A673 (cell line): Measurements from ENCODE around the gene DOCK10. TPM values are rescaled to one million over a fixed set of nuclear protein-coding genes. Genes with fewer than 3 reads are reported as not detected.

Source experiments
- Bru-seq: library from RNA; stranded (reverse); fragments of 400-500 nt; gene quantifications from one replicate; lab custom pipeline; 2021; lab: Mats Ljungman, UMichigan
- BruChase-seq, 2 experiments: library from RNA; stranded (reverse); fragments of 400-500 nt; gene quantifications; one replicate each; lab custom pipeline; 2021; lab: Mats Ljungman, UMichigan
- BruUV-seq: library from RNA; stranded (reverse); fragments of 400-500 nt; replicated peaks from 2 replicates; lab custom pipeline; 2021; lab: Mats Ljungman, UMichigan
- CTCF ChIA-PET: fragments of 300-600 bp; sonication (Branson Sonifier 250); formaldehyde crosslinking; loops from one replicate; lab custom pipeline; 2022; ENCODE audit warnings: antibody characterized with exemption; lab: Charles Lee
- POLR2A ChIA-PET: fragments of 300-600 bp; sonication (Branson Sonifier 250); formaldehyde crosslinking; loops from one replicate; lab custom pipeline; 2022; ENCODE audit warnings: antibody characterized with exemption; ENCODE audit not compliant: low non-redundant PET; lab: Charles Lee
- DNase-seq: peaks from one replicate; pipeline ENCODE4 v3.0.0-alpha.2; 2015; ENCODE audit warnings: low spot score
- H3K27ac ChIP-seq: fragments of 200-600 bp; sonication (generic); 2 replicates; pipeline ENCODE4 v1.5.1; 2016; ENCODE audit warnings: mixed run types, low read depth, mild to moderate bottlenecking, mixed read lengths, antibody characterized with exemption, low read length; ENCODE audit not compliant: poor library complexity, severe bottlenecking
- H3K27me3 ChIP-seq: fragments of 200-600 bp; sonication (generic); replicated peaks from 2 replicates; pipeline ENCODE4 v1.6.1; 2017; ENCODE audit warnings: mixed run types, low read depth, mild to moderate bottlenecking, mixed read lengths, antibody characterized with exemption, low read length; ENCODE audit not compliant: insufficient read depth, poor library complexity
- H3K36me3 ChIP-seq: fragments of 200-600 bp; sonication (generic); 2 replicates; pipeline ENCODE4 v1.6.1; 2016; ENCODE audit warnings: mixed run types, mild to moderate bottlenecking, mixed read lengths, antibody characterized with exemption, low read length; ENCODE audit not compliant: insufficient read depth, poor library complexity, severe bottlenecking
- H3K4me1 ChIP-seq: fragments of 200-600 bp; sonication (generic); 2 replicates; pipeline ENCODE4 v1.6.1; 2017; ENCODE audit warnings: mixed run types, mild to moderate bottlenecking, mixed read lengths, antibody characterized with exemption, low read length; ENCODE audit not compliant: insufficient read depth, poor library complexity, severe bottlenecking
- H3K4me3 ChIP-seq: fragments of 200-600 bp; sonication (generic); 2 replicates; pipeline ENCODE4 v1.5.1; 2016; ENCODE audit warnings: low read depth, mixed run types, mild to moderate bottlenecking, mixed read lengths, low read length; ENCODE audit not compliant: poor library complexity, severe bottlenecking
- H3K9me3 ChIP-seq: fragments of 200-600 bp; sonication (generic); 2 replicates; pipeline ENCODE4 v1.6.1; 2016; ENCODE audit warnings: mixed run types, low read depth, mild to moderate bottlenecking, mixed read lengths, antibody characterized with exemption, low read length; ENCODE audit not compliant: poor library complexity, severe bottlenecking
- CTCF ChIP-seq: fragments of 300-800, 200-600 bp; sonication (generic); conservative IDR thresholded peaks from 2 replicates; pipeline ENCODE4 v1.5.1; 2017; ENCODE audit warnings: low read depth, mild to moderate bottlenecking, antibody characterized with exemption, low read length, moderate library complexity, mixed read lengths
- EZH2 ChIP-seq: fragments of 200-600 bp; sonication (generic); IDR thresholded peaks from 2 replicates; pipeline ENCODE4 v1.6.1; 2017; ENCODE audit warnings: borderline replicate concordance, low read depth, mild to moderate bottlenecking, mixed read lengths, antibody characterized with exemption, low read length; ENCODE audit not compliant: poor library complexity, severe bottlenecking
- intact Hi-C: fragments of 100-400 bp; cut with micrococcal nuclease; formaldehyde crosslinking; loops from one replicate; pipeline ENCODE4 v1.10.0; 2022; ENCODE audit not compliant: unreplicated experiment
- long read RNA-seq: library from polyadenylated mRNA; stranded (forward); transcript quantifications from one replicate; pipeline ENCODE4 v2.0.0, GENCODE V29; 2022
- total RNA-seq: library from RNA; stranded (reverse); gene quantifications from 2 replicates; pipeline ENCODE4 v1.2.3, GENCODE V29; 2021

The DOCK10 gene
- total RNA-seq (5.1 and 6.1 TPM in 2 replicates), Bru-seq, nascent RNA (percentile 43 among the genes with signal in this experiment), BruChase-seq, experiment 1, labeled RNA remaining after a 2-hour chase (percentile 37 among the genes with signal in this experiment), BruChase-seq, experiment 2, labeled RNA remaining after a 6-hour chase (percentile 36 among the genes with signal in this experiment)
- long read RNA-seq, full-length matches to known transcripts: 1 of 3 reads
- long read RNA-seq, partial matches to known transcripts: 1 of 3 reads
- long read RNA-seq, other reads (novel, unspliced or antisense): 1 of 3 reads

GRCh38 chr2:225041851-225042799, at the start of gene DOCK10:
DOCK10 (minus strand) TSS chr2:225042468; CDS start chr2:225042374, 94 bp downstream.
- no peak for TF ChIP-seq EZH2
- TF ChIP-seq CTCF: no peak; the same call in 1 of the 2 replicates
- ChIA-PET CTCF (no interaction called here), POLR2A (no interaction called here)
- Histone ChIP-seq H3K36me3 (no peaks in the 10 kb centered on the region), H3K27ac (no peak within 1 kb of the TSS), H3K4me1 (peaks cover 8% of the 10 kb centered on the region), H3K9me3 (no peaks in the 10 kb centered on the region), H3K4me3 (peak within 1 kb of the TSS; percentile 53), H3K27me3 (peaks cover 73% of the 10 kb centered on the region)
- peak; percentile 24 for DNase-seq
- intact Hi-C loops: no loop called here
- BruUV-seq: no TSS peak

DNA sequence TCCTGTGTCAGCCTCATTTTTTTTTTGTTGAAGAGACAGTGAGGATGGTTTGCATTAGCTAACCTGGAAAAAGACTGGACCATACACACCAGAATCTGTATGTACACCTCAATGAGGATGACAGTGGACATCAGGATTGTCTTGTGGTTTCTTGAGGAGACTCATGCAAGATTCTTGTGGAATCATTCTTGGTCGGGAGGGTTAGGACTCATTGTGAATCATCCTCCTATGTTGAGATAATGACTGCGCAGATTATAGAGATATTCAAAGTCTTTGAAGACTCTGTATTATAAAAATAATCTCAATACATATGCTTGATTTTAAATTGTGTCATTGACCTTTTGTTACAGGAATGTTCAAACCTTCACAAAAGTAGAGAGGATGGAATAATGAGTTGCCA, 49.1 kb upstream of the DOCK10 start:
- TF ChIP-seq EZH2 (no peak), CTCF (no peak)
- Histone ChIP-seq H3K4me1 (no peaks in the 10 kb centered on the region), H3K36me3 (no peaks in the 10 kb centered on the region), H3K4me3 (no peak overlapping the region), H3K27me3 (no peaks in the 10 kb centered on the region), H3K9me3 (no peaks in the 10 kb centered on the region), H3K27ac (no peak overlapping the region)
- CTCF ChIA-PET: no interaction called here
- no peak for DNase-seq
- intact Hi-C loops: no loop called here
- POLR2A ChIA-PET: no interaction called here
- BruUV-seq: no TSS peak

DNA sequence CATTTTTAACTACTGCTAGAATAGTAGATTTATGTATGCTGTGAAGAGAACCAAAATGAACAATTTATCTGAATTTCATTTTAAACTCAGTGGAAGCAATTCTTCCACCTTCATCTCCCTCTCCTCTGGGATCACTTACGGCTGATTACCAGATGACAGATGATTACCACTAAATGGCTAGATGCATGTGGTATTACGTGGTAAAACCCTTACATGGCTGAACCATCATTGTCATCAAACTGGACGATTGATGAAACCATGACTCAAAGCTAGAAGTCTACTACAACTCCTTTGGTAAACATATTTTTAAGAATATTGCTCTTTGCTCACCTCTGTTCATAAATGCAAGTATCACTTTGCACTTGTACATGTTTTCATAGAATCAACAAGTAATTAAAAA, 48.5 kb upstream of the DOCK10 start:
- ChIA-PET CTCF (no interaction called here), POLR2A (no interaction called here)
- DNase-seq: no peak
- H3K4me3 ChIP-seq: no peak overlapping the region
- intact Hi-C loops: no loop called here
- no peak overlapping the region for H3K27ac ChIP-seq
- no peaks in the 10 kb centered on the region for H3K9me3 ChIP-seq
- no TSS peak for BruUV-seq
- TF ChIP-seq CTCF (no peak), EZH2 (no peak)
- no peaks in the 10 kb centered on the region for H3K4me1 ChIP-seq
- no peaks in the 10 kb centered on the region for H3K36me3 ChIP-seq
- no peaks in the 10 kb centered on the region for H3K27me3 ChIP-seq
